Stimulated activated CD4-positive, alpha-beta T cell treated with anti-CD3 and anti-CD28 coated beads, Interleukin-12 subunit alpha, Interleukin-12 subunit beta, amount 100 ng/mL, for 48 hours (primary cell): ENCODE measurements around the gene ITGAX.
A peak's percentile ranks its signal among the peaks of the same experiment; 100 is the strongest.

Experiments used
- DNase-seq, 3 donors: peaks; one replicate each; pipeline ENCODE4 v3.0.0-alpha.2; 2020; ENCODE audit warnings: low read depth in 2 of 3, low spot score in 1 of 3

The ITGAX gene

GRCh38 chr16:31371619-31372484 lies 16.9 kb downstream of the ITGAX start:
- no peak for DNase-seq

GRCh38 chr16:31373235-31373634 lies 18.3 kb downstream of the ITGAX start:
- no peak for DNase-seq

DNA sequence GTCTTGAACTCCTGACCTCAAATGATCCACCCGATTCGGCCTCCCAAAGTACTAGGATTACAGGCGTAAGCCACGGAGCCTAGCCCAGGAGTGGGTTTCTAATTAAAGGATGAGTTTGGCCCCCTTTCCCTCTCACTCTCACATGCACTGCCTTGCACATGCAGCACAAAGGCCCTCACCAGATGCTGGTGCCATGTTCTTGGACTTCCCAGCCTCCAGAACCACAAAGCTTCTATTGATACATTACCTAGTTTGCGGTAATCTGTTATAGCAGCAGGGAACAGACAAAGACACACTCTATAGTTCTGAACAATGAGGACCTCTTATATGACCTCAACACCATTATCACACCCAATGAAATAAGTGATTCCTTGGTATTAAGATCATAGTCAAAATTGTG lies 20.3 kb downstream of the ITGAX start:
- DNase-seq: no peak

- DNase-seq: no peak
Observed at GRCh38 chr16:31376705-31377104, 21.7 kb downstream of the ITGAX start.

- no peak for DNase-seq
Observed at GRCh38 chr16:31377210-31377903, 22.4 kb downstream of the ITGAX start.

DNA sequence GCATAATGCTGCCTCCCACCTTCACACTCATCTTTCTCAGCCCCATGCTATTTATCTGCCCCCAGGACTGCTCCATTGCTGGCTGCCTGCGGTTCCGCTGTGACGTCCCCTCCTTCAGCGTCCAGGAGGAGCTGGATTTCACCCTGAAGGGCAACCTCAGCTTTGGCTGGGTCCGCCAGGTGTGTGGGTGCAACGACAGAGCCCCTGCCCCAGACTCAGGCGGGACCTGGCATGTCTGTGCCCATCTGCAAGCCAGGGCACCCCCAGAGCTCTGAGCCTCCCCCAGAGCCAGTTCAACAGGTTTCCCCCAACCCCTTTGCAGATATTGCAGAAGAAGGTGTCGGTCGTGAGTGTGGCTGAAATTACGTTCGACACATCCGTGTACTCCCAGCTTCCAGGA lies 25.2 kb downstream of the ITGAX start:
- no peak for DNase-seq

- peak; percentile 37 to 64 (median 57) for DNase-seq
Observed at GRCh38 chr16:31382485-31383161, 27.6 kb downstream of the ITGAX start.

- DNase-seq: no peak
Observed at GRCh38 chr16:31385680-31386079, 30.7 kb downstream of the ITGAX start.

GRCh38 chr16:31386157-31386984 lies 31.4 kb downstream of the ITGAX start:
- peak; percentile 5 to 21 (median 14) for DNase-seq

- DNase-seq: no peak
Observed at GRCh38 chr16:31388535-31388934, 33.6 kb downstream of the ITGAX start.

- no peak for DNase-seq
Observed at GRCh38 chr16:31390504-31391041, 35.6 kb downstream of the ITGAX start.

- DNase-seq: no peak
Observed at GRCh38 chr16:31393056-31393455, 38.1 kb downstream of the ITGAX start, which contains the start of gene ITGAD. ITGAD (plus strand) TSS chr16:31393335; CDS start chr16:31393361, 26 bp downstream.

- no peak for DNase-seq
Observed at GRCh38 chr16:31395647-31396046, 40.7 kb downstream of the ITGAX start.

- no peak for DNase-seq
Observed at GRCh38 chr16:31397096-31397660, 42.2 kb downstream of the ITGAX start.

DNA sequence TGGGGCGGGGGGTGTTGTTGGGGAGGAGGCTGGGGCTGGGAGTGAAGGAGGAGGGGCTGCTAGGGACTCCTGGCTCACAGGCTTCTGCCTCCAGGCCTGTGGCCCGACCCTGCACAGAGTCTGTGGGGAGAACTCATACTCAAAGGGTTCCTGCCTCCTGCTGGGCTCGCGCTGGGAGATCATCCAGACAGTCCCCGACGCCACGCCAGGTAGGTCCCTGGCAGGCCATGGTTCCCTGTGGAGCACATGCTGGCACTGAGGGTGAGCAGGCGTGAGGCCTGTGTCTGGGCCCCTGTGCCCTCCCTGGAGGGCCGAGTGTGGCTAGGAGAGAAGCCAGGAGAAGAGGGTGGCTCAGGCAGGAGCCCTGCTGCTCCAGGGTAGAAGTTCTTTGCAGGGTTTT lies 42.7 kb downstream of the ITGAX start:
- no peak for DNase-seq

DNA sequence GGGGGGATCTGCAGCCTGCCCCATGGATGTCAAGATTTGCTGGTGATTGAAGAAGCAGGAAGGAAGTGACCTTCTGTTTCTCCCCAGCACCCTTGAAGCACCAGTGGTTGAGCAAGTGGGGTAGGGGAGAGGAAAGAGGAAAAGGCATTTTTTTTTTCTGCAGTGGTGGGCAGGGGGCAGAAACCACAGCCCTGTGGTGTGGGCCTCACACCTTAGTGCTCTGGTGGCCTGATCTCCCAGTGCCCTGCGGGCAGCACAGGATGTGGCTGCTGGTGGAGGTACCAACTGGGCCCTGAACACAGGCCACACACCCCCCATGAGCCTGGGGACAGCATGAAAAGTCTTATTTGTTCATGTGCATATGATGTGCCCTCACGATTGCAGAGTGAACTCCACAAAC lies 45.2 kb downstream of the ITGAX start:
- no peak for DNase-seq

DNA sequence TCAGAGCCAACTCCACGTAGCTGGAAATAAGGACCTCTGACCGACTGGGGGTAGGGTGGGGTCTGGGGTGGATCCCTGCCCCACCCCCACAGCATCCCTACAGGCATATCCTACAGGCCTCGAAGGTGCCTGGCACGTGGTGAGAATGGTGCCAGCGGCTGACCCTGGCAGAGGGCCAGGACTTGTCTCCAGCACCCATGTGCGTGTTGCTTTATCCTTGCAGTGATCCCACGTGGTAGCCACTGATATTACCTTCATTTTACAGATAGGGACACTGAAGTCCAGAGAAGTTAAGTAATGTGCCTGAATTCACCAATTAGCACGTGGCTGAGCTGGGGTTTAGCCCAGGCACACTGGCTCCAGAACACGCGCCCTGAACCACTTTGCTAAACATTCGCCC lies 46.5 kb downstream of the ITGAX start:
- no peak for DNase-seq

GRCh38 chr16:31402687-31403086 lies 47.7 kb downstream of the ITGAX start:
- no peak for DNase-seq

GRCh38 chr16:31403590-31404352 lies 48.8 kb downstream of the ITGAX start:
- no peak for DNase-seq
